Fibroblast of skin of abdomen (primary cell): ENCODE data around the gene SPHK1.

Source experiments
- DNase-seq: peaks from one replicate; pipeline ENCODE4 v3.0.0-alpha.2; 2013

Gene SPHK1

DNA sequence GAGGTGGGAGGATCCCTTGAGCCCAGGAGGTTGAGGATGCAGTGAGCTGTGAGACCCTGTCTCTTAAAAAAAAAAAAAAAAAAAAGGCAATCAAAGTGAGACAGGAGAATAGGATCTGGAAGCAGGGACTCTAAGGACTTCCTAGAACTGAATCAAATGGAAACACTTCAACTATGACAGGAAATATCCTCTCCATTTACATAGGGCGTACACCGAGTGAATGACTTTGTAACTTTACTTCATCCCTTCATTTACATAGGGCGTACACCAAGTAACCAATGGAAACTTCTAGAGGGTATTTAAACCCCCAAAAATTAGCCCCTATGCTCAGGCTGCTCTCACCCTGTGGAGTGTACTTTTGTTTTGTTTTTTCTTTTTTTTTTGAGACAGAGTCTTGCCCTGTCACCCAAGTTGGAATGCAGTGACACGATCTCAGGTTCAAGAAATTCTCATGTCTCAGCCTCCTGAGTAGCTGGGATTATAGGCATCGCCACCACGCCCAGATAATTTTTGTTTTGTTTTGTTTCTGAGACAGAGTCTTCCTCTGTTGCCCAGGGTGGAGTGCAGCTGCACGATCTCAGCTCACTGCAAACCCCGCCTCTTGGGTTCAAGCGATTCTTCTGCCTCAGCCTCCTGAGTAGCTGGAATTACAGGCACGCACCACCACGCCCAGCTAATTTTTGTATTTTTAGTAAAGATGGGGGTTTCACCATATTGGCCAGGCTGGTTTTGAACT lies 21.1 kb upstream of the SPHK1 start:
- no peak for DNase-seq

- DNase-seq: no peak
These were observed 19.0 kb upstream of the SPHK1 start for GRCh38 chr17:76365256-76365903.

DNA sequence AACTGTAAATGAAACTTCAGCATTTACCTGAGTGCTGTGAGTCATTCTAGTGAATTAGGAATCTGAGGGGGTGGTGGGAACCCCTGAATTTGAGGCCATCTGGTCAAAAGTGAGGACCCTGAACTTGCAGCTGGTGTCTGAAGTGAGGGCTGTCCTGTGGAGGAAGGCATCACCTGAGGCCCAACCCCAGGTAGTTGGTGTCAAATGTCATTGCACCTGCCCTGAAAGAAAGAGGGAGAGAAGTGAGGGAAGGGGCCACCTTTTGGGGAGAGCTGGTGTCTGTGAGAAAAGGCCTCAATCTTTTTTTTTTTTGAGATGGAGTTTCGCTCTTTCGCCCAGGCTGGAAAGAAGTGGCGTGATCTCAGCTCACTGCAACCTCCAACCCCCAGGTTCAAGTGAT lies 18.2 kb upstream of the SPHK1 start:
- no peak for DNase-seq

DNA sequence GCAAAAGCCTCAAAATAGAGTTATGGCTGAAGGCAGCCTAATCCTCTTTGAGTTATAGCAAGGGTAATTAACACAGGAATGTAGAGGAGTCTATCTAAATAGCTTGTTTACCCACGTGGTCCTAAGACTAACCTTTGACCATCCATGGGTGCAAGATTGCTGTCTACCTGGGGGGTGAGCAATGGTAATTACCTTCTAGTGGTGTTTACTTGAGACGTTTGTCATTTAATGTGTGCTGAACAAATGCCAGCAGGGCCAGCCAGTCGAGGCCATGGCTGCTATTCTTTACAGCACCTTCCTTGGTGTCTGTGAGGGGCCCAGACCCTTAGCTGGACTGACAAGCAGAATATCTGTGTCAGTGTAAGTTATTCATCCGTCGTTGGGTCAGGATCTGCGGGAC lies 16.8 kb upstream of the SPHK1 start:
- DNase-seq: no peak

- DNase-seq: peak; percentile 91
These were observed 15.9 kb upstream of the SPHK1 start for GRCh38 chr17:76368545-76368944.

GRCh38 chr17:76369379-76369778 lies 15.0 kb upstream of the SPHK1 start:
- DNase-seq: peak; percentile 50

- peak; percentile 52 for DNase-seq
These were observed 14.6 kb upstream of the SPHK1 start for GRCh38 chr17:76369804-76370203.

DNA sequence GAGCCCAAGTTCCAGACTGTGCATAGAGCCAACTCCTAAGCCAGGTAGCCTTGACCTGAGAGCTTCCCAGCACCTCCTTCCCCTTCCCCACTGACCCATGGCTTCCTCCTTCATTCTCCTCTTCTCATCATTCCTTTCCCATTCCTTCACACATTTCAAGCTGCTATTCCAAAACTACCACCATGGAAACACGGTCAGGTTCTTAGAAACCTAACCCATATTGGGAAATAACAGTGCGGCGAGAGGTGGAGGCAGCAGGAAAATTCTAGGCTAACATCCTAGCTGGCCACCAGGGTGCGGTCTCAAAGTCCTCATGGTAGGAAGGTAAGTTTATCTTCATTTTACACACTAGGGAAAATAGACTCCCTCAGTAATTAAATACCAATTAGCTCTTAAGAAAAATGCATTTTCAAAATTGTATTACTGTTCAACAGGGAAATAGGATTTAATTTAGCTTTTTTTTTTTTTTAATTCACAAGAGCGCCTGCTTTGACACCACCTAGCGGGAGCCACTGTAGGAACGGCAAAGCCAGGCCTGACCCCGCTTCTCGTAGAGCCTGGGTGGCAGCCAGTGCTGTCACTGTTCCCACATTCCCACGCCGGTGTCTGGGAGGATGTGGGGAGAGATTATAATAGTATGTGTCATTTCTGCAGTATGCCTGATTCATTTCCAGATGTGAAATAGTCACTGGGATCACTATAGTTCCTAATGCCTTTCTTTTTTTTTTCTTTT lies 14.0 kb upstream of the SPHK1 start:
- peak; percentile 98 for DNase-seq

DNA sequence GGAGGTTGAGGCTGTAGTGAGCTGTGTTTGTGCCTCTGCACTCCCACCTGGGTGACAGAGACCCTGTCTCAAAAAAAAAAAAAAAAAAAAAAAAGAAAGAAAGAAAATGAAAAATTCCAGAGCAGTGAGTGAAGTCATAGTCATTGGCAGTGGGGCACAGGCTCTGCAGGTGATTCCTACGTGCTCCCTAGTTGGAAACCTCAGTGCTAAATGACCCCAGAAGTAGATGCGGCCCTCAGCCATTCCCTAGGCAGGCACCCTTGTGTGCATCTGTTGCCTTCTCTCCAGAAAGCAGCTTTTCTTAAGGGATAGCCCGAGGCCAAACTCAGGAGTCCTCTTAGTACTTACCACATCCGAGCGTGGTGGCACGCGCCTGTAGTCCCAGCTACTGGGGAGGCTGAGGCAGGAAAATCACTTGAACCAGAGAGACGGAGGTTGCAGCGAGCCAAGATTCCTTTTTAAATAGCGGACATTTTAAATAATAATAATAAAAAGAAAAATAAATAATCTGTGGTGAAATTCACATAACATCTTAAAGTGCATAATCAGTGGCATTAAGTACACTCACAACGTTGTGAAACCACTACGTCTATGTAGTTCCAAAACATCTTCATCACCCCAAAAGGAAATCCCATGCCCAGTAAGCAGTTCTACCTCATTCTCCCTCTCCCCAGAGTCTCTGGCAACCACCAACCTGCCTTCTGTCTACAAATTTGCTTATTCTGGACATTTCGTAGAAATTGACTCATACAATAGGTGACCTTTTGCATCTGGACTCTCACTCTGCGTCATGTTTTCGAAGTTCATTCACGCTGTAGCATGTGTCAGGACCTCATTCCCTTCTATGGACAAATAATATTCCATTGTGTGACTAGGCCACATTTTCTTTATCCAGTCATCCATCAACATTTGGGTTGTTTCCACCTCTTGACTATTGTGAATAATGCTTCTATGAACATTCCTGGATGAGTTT lies 12.5 kb upstream of the SPHK1 start:
- DNase-seq: peak; percentile 97

- DNase-seq: no peak
These were observed 7.9 kb upstream of the SPHK1 start for GRCh38 chr17:76376318-76377133.

GRCh38 chr17:76378548-76379274 lies 5.7 kb upstream of the SPHK1 start:
- no peak for DNase-seq

GRCh38 chr17:76379275-76379641 lies 5.2 kb upstream of the SPHK1 start:
- no peak for DNase-seq

DNA sequence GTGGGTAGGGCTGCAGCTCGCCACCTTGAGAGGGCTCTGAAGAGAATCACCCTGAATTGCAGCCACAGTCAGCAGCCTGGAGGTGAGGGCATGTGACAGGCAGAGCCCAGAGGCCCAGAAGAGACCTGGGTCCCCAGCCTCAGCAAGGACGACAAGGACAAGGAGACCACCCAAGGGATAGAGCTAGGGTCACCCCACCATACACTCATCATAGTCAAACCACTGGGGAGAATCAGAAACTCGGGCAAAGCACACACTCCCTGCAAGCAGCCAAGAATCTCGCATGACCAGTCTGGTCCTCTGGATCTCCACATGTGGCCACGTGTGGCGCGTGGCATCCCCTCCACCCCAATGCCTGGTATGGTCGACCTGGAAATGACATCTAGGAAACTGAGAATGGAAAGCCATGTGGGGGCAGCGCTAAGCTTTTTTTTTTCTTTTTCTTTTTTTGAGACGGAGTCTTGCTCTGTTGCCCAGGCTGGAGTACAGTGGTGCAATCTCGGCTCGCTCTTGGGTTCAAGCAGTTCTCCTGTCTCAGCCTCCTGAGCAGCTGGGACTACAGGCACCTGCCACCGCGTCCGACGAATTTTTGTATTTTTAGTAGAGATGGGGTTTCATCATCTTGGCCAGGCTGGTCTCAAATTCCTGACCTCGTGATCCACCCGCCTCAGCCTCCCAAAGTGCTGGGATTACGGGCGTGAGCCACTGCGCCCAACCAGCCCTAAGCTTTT lies 4.6 kb upstream of the SPHK1 start:
- no peak for DNase-seq

DNA sequence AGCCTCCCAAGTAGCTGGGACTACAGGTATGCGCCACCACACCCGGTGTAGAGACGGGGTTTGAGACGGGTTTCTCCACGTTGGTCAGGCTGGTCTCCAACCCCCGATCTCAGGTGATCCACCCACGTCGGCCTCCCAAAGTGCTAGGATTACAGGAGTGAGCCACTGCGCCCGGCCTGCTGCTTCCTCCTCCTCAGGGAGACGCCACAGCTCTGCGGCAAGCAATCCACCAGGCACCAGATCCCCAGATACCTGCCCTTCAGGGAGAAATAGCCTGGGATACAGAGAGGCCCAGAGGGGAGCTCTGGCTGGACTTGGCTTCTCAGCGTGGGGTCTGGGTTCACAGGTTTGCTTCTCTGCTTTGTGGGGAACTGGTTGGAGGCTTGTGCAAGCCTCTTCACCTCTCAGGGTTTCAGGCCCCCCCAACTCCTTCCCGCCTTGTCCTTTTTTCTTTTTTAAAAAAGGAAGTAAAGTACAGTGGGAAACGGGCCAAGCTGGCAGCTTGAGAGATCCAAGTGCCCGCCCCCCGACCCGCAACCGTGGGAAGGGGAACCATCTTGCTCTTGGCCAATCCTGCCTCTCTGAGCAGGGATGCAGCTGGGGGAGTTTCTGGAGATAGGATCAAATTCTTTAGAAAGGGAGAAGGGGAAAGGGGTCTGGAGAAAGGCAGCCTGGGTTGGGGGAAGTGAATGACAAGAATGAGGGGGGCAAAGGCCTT lies 2.6 kb upstream of the SPHK1 start:
- DNase-seq: peak; percentile 49

GRCh38 chr17:76382351-76382802 lies 2.0 kb upstream of the SPHK1 start:
- peak; percentile 72 for DNase-seq

DNA sequence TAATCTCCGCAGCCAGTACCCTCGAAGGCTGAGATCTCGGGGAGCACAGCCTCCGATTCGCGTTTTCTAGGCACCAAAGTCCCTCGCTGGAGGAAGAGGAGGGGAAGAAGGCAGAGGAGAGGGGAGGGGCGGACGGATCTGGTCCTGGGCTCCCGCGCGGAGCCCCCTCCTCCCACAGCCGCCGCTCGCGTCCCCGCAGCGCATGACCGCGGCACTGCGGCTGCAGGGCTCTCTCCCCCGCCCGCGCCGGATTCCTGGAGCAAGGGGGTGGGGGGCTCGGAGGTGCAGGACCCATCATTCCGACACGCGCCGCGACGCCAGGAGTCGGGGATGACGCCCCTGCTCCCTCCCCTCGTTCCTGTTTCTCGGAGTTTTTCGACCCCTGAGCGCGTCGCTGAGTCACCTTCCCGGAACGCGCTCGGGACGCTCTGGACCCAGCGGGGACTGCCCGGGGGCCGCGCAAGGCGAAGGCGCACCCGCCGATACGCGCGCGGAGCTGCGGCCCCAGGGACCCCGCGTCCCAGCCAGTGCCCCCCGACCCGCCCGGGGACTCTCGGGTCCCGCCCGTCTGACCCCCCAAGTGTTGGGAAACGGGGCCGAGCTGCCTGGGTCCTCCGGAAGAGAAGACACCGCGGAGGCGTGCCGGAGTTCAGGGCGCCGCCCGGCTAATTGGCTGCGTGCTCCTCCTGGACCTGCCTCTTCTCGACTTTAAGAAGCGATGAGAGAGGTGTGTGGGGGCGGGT lies 1.4 kb upstream of the SPHK1 start:
- DNase-seq: peak; percentile 93

DNA sequence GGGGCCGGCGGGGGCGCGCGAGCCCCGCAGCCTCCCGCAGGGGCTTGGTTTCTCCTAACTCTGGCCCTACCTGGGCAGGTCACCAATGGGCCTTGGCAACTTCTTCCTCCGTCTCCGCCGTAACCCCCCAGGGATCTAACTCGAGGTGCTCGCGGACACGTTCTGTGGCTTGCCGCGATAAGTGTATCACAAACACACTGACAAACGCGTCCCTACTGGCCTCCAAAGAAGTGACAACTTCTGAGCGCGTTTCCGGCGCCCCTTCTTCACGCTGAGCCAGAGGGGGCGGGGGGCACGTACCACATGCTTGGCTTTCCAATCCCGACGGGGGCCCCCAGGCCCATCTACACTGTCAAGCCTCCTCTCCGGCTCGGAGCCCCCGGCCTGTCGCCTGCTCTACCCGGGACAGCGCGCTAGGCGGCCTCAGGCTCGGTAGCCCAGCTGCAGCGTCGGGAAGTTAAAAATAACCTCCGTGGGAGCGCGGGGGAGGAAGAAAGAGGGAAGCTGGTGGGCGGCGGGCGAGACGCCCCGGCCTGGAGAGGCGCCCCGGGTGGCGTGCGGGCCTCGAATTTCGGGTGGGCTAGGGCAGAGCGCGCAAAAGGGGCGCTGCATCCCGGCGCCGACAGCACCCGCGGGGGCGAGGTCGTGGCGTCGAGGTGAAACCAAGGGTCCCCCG lies 725 bp upstream of the SPHK1 start:
- DNase-seq: peak; percentile 59
